ENCODE measurements around the gene CA9. TPM values are rescaled to one million over a fixed set of nuclear protein-coding genes. Genes with fewer than 3 reads are reported as not detected.

Gene CA9
- total RNA-seq, 1 experiment from 2014 or later = not detected

GRCh38 chr9:35690614-35691333 is 17.0 kb downstream of the CA9 start:
- Mint-ChIP-seq H3K4me3 (ENCODE audit: unreplicated experiment) (peak overlapping the region; percentile 80), H3K36me3 (ENCODE audit: insufficient read depth, unreplicated experiment) (peaks cover 14% of the 10 kb centered on the region), H3K27me3 (ENCODE audit: insufficient read depth, unreplicated experiment) (no peaks in the 10 kb centered on the region), H3K9me3 (ENCODE audit: unreplicated experiment) (no peaks in the 10 kb centered on the region), H3K27ac (ENCODE audit: unreplicated experiment) (peak overlapping the region; percentile 95), H3K4me1 (ENCODE audit: low read depth, unreplicated experiment) (peaks cover 8% of the 10 kb centered on the region)
- ChIA-PET CTCF (interaction anchor here (0.6 to 3.0 kb wide), 4 partner anchors 21 to 45 kb away, joined by 4 to 19 read pairs (median 5); partner anchors contain the start of genes CCDC107 and RMRP), POLR2A (interaction anchor here (0.6 to 2.0 kb wide), 9 partner anchors 11 to 38 kb away, joined by 3 to 6 read pairs (median 5); partner anchors contain the start of genes ARHGEF39, CCDC107 and RMRP)
- TF ChIP-seq, protein P1, sequence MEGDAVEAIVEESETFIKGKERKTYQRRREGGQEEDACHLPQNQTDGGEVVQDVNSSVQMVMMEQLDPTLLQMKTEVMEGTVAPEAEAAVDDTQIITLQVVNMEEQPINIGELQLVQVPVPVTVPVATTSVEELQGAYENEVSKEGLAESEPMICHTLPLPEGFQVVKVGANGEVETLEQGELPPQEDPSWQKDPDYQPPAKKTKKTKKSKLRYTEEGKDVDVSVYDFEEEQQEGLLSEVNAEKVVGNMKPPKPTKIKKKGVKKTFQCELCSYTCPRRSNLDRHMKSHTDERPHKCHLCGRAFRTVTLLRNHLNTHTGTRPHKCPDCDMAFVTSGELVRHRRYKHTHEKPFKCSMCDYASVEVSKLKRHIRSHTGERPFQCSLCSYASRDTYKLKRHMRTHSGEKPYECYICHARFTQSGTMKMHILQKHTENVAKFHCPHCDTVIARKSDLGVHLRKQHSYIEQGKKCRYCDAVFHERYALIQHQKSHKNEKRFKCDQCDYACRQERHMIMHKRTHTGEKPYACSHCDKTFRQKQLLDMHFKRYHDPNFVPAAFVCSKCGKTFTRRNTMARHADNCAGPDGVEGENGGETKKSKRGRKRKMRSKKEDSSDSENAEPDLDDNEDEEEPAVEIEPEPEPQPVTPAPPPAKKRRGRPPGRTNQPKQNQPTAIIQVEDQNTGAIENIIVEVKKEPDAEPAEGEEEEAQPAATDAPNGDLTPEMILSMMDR (IDR thresholded peaks at IDR 0.05; ENCODE audit: insufficient read depth in 1 of 2, low read depth in 1 of 2, low read length in 1 of 2, severe bottlenecking in 1 of 2, unreplicated experiment in 1 of 2) = no peak
- H3K36me3 ChIP-seq (ENCODE audit: control insufficient read depth, insufficient read depth, low read length) = no peaks in the 10 kb centered on the region
- peak overlapping the region; percentile 60 for H3K4me3 ChIP-seq (ENCODE audit: low read depth, low read length)
- no peaks in the 10 kb centered on the region for H3K9me3 ChIP-seq
- BruUV-seq (replicated peaks) = TSS peak; percentile 30
- peaks cover 27% of the 10 kb centered on the region for H3K4me1 ChIP-seq
- intact Hi-C loops (cut with micrococcal nuclease; ENCODE audit: unreplicated experiment) = loop anchor here (1.0 to 5.0 kb wide), 2 partner anchors 21 to 33 kb away; partner anchors contain the start of genes CCDC107 and RMRP
- no peaks in the 10 kb centered on the region for H3K27me3 ChIP-seq (replicated peaks; ENCODE audit: control insufficient read depth, insufficient read depth, low read length)
- peak; percentile 66 to 68 for DNase-seq

- POLR2A ChIA-PET = interaction anchor here (0.7 to 2.0 kb wide), 7 partner anchors 10 to 37 kb away, joined by 3 to 6 read pairs (median 5); partner anchors contain the start of genes ARHGEF39, CCDC107 and RMRP
- TF ChIP-seq, protein P1 (IDR thresholded peaks at IDR 0.05; ENCODE audit: insufficient read depth in 1 of 2, low read depth in 1 of 2, low read length in 1 of 2, severe bottlenecking in 1 of 2, unreplicated experiment in 1 of 2) = no peak
- Histone ChIP-seq H3K36me3 (ENCODE audit: control insufficient read depth, insufficient read depth, low read length) (no peaks in the 10 kb centered on the region), H3K9me3 (no peaks in the 10 kb centered on the region), H3K4me1 (peaks cover 32% of the 10 kb centered on the region), H3K27me3 (replicated peaks; ENCODE audit: control insufficient read depth, insufficient read depth, low read length) (no peaks in the 10 kb centered on the region), H3K4me3 (ENCODE audit: low read depth, low read length) (peak overlapping the region; percentile 60)
- no peak for DNase-seq
- no peaks in the 10 kb centered on the region for H3K9me3 Mint-ChIP-seq (ENCODE audit: unreplicated experiment)
- no TSS peak for BruUV-seq (replicated peaks)
- intact Hi-C loops (cut with micrococcal nuclease; ENCODE audit: unreplicated experiment) = loop anchor here (1.0 to 5.0 kb wide), 2 partner anchors 22 to 34 kb away; partner anchors contain the start of genes CCDC107 and RMRP
- peaks cover 8% of the 10 kb centered on the region for H3K4me1 Mint-ChIP-seq (ENCODE audit: low read depth, unreplicated experiment)
- peak overlapping the region; percentile 95 for H3K27ac Mint-ChIP-seq (ENCODE audit: unreplicated experiment)
- peaks cover 15% of the 10 kb centered on the region for H3K36me3 Mint-ChIP-seq (ENCODE audit: insufficient read depth, unreplicated experiment)
- CTCF ChIA-PET = interaction anchor here (1.3 to 3.0 kb wide), 3 partner anchors 21 to 34 kb away, joined by 4 to 19 read pairs (median 6); partner anchors contain the start of genes CCDC107 and RMRP
- peak overlapping the region; percentile 80 for H3K4me3 Mint-ChIP-seq (ENCODE audit: unreplicated experiment)
- no peaks in the 10 kb centered on the region for H3K27me3 Mint-ChIP-seq (ENCODE audit: insufficient read depth, unreplicated experiment)
These were observed 17.6 kb downstream of the CA9 start for GRCh38 chr9:35691334-35691650.

GRCh38 chr9:35691757-35692301 is 18.1 kb downstream of the CA9 start:
- Histone ChIP-seq H3K9me3 (no peaks in the 10 kb centered on the region), H3K4me1 (peaks cover 34% of the 10 kb centered on the region), H3K27me3 (replicated peaks; ENCODE audit: control insufficient read depth, insufficient read depth, low read length) (no peaks in the 10 kb centered on the region), H3K4me3 (ENCODE audit: low read depth, low read length) (no peak overlapping the region), H3K36me3 (ENCODE audit: control insufficient read depth, insufficient read depth, low read length) (peaks cover 1% of the 10 kb centered on the region; the same call in 1 of the 2 replicates)
- Mint-ChIP-seq H3K36me3 (ENCODE audit: insufficient read depth, unreplicated experiment) (peaks cover 21% of the 10 kb centered on the region), H3K27me3 (ENCODE audit: insufficient read depth, unreplicated experiment) (no peaks in the 10 kb centered on the region), H3K4me3 (ENCODE audit: unreplicated experiment) (peak overlapping the region; percentile 80), H3K9me3 (ENCODE audit: unreplicated experiment) (no peaks in the 10 kb centered on the region), H3K27ac (ENCODE audit: unreplicated experiment) (peak overlapping the region; percentile 95), H3K4me1 (ENCODE audit: low read depth, unreplicated experiment) (peaks cover 8% of the 10 kb centered on the region)
- TF ChIP-seq, protein P1 (IDR thresholded peaks at IDR 0.05; ENCODE audit: insufficient read depth in 1 of 2, low read depth in 1 of 2, low read length in 1 of 2, severe bottlenecking in 1 of 2, unreplicated experiment in 1 of 2) = no peak
- ChIA-PET POLR2A (interaction anchor here (0.7 to 2.0 kb wide), 4 partner anchors 10 to 36 kb away, joined by 3 to 6 read pairs (median 4); partner anchors contain the start of genes CCDC107 and RMRP), CTCF (interaction anchor here (3.0 kb wide), 1 partner anchor 31 kb away, joined by 19 read pairs; no protein-coding TSS in a partner anchor)
- no TSS peak for BruUV-seq (replicated peaks)
- no peak for DNase-seq
- intact Hi-C loops (cut with micrococcal nuclease; ENCODE audit: unreplicated experiment) = loop anchor here (1.0 to 5.0 kb wide), 2 partner anchors 23 to 35 kb away; partner anchors contain the start of genes CCDC107 and RMRP
